C4-2B (cell line): Measurements from ENCODE around the gene PARP2.

ENCODE experiments used
- H3K27ac ChIP-seq: fragments of 450-650 bp; 2 replicates; pipeline ENCODE4 v1.5.1; 2017
- CTCF ChIP-seq: fragments of 450-650 bp; conservative IDR thresholded peaks from 2 replicates; pipeline ENCODE4 v1.5.1; 2017; ENCODE audit warnings: mild to moderate bottlenecking
- ZFX ChIP-seq: fragments of 450-650 bp; IDR thresholded peaks from 2 replicates; pipeline ENCODE4 v1.6.1; 2017

The PARP2 gene

GRCh38 chr14:20343092-20343861, at the start of gene PARP2:
PARP2 (plus strand) TSS chr14:20343635; CDS start chr14:20343642, 7 bp downstream.
- no peak for TF ChIP-seq CTCF
- TF ChIP-seq ZFX, result no peak
- peak within 1 kb of the TSS; percentile 75 for H3K27ac ChIP-seq

GRCh38 chr14:20294636-20295035, 48.8 kb upstream of the PARP2 start:
- TF ChIP-seq CTCF (no peak), ZFX (no peak)
- no peak overlapping the region for H3K27ac ChIP-seq

GRCh38 chr14:20295067-20295466, 48.4 kb upstream of the PARP2 start:
- H3K27ac ChIP-seq, result no peak overlapping the region
- TF ChIP-seq ZFX (no peak), CTCF (no peak)

GRCh38 chr14:20302042-20302755, 41.2 kb upstream of the PARP2 start:
- no peak for TF ChIP-seq CTCF
- no peak for TF ChIP-seq ZFX

GRCh38 chr14:20305265-20306078, 38.0 kb upstream of the PARP2 start, which contains the start of gene TTC5:
TTC5 (minus strand) TSS chr14:20305951; CDS start chr14:20305937, 14 bp downstream.
- TF ChIP-seq CTCF (peak; percentile 92), ZFX (no peak)
- H3K27ac ChIP-seq, result peak within 1 kb of the TSS; percentile 47

More at GRCh38 chr14:20302042-20302755, 41.2 kb upstream of the PARP2 start:
- H3K27ac ChIP-seq, result no peak overlapping the region

GRCh38 chr14:20306079-20306423, 37.4 kb upstream of the PARP2 start:
- H3K27ac ChIP-seq, result no peak overlapping the region
- TF ChIP-seq CTCF (peak; percentile 66), ZFX (no peak)
